ENCODE results near the gene ZNF335. TPM values are rescaled to one million over a fixed set of nuclear protein-coding genes. Genes with fewer than 3 reads are reported as not detected.

Gene ZNF335
- total and polyA plus RNA-seq, 2 of the 8 experiments (the other 6 are each of a cell fraction or from before 2014, with no cell fraction given): 12.4 to 14.6 TPM

GRCh38 chr20:45934046-45934585, 37.9 kb downstream of the ZNF335 start (continued):
- TF ChIP-seq ZNF274 (IDR thresholded peaks at IDR 0.05; ENCODE audit: borderline replicate concordance, extremely low read depth, low read length) (no peak), RBBP5 (IDR thresholded peaks at IDR 0.05; ENCODE audit: borderline replicate concordance, low read depth, low read length) (no peak), SAP30 (IDR thresholded peaks at IDR 0.05; ENCODE audit: insufficient read depth, insufficient replicate concordance, low read length) (no peak), NRF1 (IDR thresholded peaks at IDR 0.05; ENCODE audit: low read depth, low read length) (no peak), HDAC2 (IDR thresholded peaks at IDR 0.05; ENCODE audit: borderline replicate concordance in 1 of 2, low read depth in 2 of 2, low read length in 2 of 2) (peak in 1 of 2 experiments; percentile 28; a peak in 1 of 4 replicates), GTF2F1 (IDR thresholded peaks at IDR 0.05; ENCODE audit: borderline replicate concordance, low read depth, low read length) (no peak), RXRA (IDR thresholded peaks at IDR 0.05; ENCODE audit: insufficient read depth, low read depth, low read length) (no peak), CBX5 (IDR thresholded peaks at IDR 0.05; ENCODE audit: low read depth, low read length) (no peak), SIX5 (IDR thresholded peaks at IDR 0.05; ENCODE audit: low read depth, low read length) (no peak)

All from H1 (cell line).